Measurements from ENCODE around the gene RAB11FIP5.
"Not testable (repeated sequence)": the region's sequence is repeated elsewhere in the genome, so short reads cannot be mapped to it uniquely, and the experiment has no call there.

RAB11FIP5 gene, protein sequence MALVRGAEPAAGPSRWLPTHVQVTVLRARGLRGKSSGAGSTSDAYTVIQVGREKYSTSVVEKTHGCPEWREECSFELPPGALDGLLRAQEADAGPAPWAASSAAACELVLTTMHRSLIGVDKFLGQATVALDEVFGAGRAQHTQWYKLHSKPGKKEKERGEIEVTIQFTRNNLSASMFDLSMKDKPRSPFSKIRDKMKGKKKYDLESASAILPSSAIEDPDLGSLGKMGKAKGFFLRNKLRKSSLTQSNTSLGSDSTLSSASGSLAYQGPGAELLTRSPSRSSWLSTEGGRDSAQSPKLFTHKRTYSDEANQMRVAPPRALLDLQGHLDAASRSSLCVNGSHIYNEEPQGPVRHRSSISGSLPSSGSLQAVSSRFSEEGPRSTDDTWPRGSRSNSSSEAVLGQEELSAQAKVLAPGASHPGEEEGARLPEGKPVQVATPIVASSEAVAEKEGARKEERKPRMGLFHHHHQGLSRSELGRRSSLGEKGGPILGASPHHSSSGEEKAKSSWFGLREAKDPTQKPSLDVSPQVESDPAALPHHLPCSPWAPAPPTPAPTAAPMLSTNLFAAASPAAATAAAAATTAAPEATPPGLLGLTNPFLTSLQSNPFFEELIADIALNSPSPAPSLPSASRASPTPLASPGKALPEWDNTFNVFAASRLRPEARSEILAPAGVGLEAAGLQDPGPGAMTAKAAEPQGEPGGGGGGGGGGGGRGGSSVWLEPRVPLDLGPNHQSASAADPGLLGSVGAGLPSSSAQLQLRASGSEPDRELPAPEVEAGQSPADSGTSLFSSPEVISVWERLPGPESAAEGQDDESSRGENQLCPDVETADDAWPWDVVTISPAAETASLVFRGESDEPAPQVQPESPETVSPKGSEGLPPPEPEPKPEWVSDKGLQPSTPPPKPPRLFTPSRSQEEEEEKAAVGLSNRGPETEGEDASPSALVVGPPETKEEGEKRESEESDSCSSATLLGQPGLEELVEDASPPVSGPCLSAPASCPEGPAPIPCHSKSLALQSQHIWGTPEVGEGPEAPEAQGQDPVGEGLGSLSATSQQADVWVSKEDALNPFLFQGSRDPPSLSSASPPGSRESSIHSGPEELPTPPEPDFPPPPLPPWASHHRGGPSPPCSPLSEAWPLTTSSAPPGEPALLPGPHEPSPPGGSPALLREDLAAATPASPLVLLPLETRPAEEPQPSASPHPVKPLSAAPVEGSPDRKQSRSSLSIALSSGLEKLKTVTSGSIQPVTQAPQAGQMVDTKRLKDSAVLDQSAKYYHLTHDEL (N-terminal part only)

DNA sequence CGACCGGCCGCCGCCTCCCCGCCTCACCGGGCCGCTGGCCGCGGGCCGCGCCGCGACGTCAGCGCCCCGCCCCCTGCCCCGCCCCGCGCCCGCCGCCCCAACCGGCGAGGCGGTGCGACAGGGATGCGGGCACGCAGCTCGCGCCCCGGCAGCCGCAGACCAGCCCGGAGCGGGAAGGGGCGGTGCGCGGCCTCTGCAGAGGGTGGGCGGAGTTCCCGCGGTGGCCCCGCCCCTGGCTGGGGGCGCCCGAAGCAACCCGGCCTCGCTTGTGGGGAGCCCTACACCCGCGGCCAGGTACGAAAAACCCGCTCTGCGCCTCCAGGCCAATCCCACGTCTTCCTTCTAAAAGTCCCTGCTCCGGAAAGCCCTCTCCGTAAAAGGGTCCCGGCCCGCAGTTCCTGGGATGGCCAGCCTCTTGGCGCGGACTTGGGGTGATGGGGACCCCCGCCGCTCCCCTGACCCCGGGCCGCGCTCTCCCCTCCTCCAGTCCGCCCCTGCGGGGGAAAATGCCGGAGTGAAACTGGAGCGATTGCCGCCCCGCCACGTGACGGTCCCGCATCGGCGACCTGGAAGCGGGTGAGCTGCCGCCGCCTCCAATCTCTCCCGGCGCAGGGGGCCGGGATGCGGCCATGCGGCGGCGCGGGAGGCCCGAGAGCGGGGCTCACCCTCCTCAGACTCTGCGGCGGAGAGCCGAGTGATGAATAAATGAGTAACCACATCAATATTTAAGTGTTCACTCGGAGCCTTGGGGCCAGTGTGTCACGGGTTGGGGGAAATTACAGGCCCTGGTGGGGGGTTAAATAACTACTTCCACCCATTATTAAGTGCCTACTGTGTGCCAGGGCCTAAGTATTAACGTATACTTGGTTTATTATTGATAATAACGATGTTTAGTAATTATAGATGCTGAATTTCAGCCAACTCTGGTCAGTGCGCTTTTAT, at the start of gene RAB11FIP5:
Gene RAB11FIP5, minus strand, starts transcription at position 36 of the 942 bp plus-strand sequence. CDS start 171 bp downstream, outside the sequence.
- intact Hi-C loops (cut with DNase I), result no loop called here
- peak; percentile 53 to 97 (median 79) for DNase-seq

DNA sequence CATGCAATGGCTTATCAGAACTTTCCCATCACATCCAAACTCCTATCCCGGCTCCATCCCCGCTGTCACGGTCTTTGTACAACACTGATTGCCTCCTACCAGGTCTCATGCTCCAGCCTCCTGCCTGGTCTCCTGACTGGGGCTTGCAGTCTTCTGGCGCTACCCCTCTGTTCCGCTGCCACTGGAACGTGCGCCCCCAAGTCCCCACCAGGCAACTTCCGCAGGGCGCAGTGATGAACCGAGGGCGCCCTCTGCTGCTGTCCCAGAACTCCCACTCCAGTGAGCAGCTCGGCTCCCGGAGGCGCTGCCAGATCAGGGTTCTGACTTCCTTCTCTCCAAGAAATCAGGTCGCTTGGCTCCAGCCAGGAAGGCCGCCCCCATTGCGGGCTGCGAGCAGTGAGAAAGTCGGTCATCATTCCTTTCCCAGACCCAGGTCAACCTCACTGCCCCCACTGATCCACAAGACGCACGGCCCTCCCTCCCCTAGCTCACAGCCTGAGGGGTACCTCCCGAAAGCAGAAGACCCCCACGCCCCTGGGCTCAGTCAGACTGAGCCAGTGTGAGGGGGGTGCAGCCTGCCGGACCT, 43.9 kb upstream of the RAB11FIP5 start:
- peak; percentile 58 to 96 (median 76) for DNase-seq
- intact Hi-C loops (cut with DNase I), result loop anchor here (2.0 kb wide), 1 partner anchor 70 kb away; no protein-coding TSS in a partner anchor

DNA sequence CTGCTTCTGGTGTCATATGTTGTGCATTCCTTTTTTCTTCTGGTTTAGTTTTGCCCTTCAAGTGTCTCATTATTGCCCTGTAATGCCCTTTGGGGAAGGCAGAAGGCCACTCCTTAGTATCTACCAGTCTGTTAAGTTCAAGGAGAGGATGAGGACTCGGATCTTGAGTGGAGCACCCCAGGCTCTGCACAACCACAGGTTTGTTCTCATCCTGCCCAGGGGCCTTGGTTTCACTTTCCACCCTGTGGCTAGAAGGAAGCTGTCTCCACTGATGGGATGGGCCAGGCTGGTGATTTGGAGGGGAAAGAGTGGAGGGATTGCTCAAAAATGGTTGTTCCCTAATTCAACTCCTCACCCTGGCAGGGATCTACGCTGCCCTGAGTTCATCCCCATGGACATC, 30.2 kb upstream of the RAB11FIP5 start:
- intact Hi-C loops (cut with DNase I), result no loop called here
- peak in 1 of 10 donors; percentile 30 for DNase-seq

DNA sequence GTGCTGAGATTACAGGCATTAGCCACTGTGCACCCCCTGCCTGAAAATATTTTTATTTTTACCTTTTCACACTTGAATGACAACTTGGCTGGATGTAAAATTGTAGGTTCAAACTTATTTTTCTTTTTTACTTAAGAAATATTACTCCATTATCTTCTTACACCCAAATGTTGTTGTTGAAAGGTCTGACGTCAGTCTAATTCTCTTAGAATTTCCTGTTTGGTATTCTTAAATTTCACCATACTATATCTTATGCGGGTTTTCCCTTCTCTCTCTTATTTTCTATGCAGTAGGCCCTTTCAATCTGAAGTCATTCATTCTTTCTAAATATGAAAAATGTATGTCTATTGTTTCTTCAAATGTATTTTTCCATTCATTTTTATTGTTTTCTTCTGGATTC, 29.1 kb upstream of the RAB11FIP5 start:
- DNase-seq, result no peak
- intact Hi-C loops (cut with DNase I), result no loop called here

DNA sequence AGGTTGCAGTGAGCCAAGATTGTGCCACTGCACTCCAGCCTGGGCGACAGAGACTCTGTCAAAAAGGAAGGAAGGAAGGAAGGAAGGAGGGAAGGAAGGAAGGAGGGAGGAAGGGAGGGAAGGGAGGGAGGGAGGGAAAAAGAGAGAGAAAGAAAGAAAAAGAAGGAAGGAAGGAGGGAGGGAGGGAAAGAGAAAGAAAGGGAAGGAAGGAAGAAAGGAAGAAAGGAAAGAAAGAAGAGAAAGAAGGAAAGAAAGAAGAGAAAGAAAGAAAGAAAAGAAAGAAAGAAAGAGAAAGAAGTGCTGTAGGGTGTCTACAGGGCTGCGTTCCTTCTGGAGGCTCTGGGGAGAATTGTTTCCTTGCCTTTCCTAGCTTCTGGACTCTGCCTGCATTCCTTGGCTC, 22.5 kb upstream of the RAB11FIP5 start:
- no peak for DNase-seq
- intact Hi-C loops (cut with DNase I), result no loop called here

DNA sequence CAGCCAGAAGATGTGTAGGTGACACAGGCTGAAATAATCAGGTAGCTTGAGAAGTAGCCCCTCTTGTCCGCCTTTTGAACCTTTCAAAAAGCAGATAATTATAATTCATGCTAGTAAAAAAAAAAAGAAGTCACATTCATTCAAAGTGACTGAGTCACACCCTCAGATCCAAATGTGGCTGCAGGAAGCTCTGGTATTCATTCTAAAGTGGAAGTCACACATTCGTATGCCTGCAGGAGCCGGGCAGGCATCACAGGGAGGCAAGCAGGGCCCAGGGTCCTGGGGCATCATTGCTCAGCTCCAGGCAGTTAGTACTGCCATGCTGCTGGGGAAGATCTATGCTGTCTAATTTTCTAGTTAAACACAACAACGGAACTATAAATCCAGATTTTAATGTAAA, 21.7 kb upstream of the RAB11FIP5 start:
- no peak for DNase-seq
- intact Hi-C loops (cut with DNase I), result no loop called here

DNA sequence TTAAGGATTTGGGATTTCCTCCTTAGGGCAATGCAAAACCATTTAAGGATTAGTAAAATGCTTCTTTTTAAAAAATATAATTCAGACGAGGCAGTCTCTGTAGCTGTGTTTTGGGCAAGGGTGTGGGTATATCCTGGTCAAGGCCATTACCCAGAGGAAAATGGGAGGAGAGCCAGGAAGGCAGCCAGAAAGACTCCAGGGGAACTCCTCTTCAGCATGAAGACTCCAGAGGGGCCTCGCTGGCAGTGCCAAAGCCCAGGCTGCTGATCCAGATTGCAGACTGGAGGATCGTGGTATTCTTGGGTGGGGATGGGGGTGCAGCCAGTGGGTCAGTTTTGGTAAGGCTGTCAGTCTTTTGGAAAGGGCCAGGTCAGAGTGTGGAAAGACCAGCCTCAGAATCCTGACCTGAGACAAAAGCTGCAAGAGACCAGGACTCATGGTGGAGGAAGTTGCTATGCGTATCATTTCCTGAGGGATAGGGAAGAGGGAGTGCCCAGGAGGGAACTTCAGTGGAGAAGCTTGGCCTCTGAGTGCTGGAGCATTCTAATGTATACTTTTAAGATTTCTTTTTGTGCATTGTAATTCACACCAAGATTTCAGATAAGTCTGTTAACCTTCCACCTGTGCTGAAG, 20.9 kb upstream of the RAB11FIP5 start:
- intact Hi-C loops (cut with DNase I), result no loop called here
- DNase-seq, result no peak

DNA sequence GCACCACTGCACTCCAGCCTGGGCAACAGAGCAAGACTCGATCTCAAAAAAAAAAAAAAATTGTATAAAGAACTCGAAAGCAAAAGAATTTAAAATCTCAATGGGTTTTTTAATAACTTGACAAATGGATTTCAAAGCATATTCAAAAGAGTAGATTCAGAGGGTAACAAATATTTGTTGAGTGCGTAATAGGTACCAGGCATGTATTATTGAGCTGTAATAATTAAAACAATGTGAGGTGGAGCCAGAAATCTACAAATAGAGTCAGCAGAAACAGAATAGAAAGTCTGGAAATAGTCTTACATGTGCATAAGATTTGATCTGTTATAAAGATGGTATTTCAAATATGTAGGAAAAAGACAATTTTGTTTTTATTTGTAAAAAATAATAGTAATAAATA, 19.1 kb upstream of the RAB11FIP5 start:
- no peak for DNase-seq
- intact Hi-C loops (cut with DNase I), result no loop called here

DNA sequence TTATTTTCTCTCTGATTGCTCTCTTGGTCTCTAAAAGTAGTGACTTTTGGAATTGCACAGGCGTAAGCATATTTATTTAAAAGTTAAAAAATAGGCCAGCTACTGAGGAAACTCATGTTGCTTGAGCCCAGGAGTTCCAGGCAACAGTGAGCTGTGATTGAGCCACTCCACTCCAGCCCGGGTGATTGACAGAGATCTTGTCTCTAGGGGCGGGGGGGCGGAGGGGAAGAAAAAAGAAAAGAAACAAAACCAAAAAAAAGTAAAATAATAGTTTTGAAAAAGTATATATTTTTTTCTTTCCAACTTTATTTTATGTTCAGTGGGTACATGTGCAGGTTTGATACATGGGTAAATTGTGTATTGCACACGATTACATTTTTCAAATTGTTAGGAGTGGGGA, 18.0 kb upstream of the RAB11FIP5 start:
- no peak for DNase-seq
- intact Hi-C loops (cut with DNase I), result no loop called here

DNA sequence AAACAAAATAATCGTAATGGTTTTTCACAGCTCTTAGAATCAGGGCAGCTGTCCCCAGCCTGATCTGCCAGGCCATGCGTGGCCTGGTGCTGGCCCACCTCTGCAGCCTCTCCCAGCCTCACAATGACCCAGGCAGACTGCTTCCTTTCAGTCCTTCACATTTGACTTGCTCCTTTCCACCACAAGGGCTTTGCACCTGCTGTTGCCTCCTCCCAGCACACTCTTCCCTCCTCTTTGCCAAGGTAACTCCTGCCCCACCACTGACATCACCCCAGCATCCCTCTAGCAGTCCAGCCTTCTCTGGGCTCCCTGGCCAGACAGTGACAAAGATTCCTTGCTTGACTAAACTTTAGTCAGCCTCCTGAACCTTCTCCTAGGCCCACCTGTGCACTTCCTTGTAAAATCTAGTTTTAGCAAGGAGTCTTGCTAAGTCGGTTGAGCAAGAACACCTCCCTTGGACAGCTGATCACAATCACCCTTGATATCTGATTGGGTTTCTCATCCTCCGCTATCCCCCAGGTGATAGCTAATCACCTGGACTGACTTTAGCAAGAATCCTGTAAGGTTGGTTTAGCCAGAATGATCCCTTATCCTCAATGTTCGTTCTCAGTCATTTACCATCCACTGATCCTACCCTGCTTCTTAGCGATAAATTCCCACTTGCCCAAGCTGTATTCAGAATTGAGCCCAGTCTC, 16.2 kb upstream of the RAB11FIP5 start:
- intact Hi-C loops (cut with DNase I), result no loop called here
- DNase-seq, result no peak

DNA sequence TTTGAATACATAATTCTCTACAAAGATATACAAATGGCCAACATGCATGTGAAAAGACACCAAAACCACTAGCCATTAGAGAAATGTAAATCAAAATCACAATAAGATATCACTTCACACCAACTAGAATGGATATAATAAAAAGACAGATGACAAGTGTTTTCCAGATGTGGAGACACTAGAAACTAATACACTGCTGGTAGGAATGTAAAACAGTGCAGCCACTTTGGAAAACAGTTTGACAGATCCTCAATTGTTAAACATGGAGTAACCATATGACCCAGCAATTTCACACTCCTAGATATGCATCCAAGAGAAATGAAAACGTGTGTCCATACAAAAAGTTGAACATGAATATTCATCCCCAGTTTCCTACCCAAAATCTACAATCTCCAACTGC, 9.8 kb upstream of the RAB11FIP5 start:
- DNase-seq, result no peak
- intact Hi-C loops (cut with DNase I), result no loop called here

DNA sequence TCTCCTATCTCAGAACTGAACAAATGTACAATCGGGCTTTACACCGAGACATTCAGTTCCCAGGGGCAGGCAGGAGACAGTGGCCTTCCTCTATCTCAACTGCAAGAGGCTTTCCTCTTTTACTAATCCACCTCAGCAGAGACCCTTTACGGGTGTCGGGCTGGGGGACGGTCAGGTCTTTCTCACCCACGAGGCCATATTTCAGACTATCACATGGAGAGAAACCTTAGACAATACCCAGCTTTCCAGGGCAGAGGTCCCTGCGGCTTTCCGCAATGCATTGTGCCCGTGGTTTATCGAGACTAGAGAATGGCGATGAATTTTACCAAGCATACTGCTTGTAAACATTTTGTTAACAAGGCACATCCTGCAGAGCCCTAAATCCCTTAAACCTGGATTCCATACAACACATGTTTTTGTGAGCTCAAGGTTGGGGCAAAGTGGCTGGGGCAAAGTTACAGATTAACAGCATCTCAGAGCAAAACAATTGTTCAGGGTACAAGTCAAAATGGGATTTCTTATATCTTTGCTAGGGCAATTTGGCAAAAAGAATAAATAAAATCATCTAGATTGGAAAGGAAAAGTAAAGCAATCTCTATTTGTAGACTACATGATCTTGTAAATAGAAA, 7.0 kb upstream of the RAB11FIP5 start:
- DNase-seq; intact Hi-C loops (cut with DNase I): not testable (repeated sequence)

DNA sequence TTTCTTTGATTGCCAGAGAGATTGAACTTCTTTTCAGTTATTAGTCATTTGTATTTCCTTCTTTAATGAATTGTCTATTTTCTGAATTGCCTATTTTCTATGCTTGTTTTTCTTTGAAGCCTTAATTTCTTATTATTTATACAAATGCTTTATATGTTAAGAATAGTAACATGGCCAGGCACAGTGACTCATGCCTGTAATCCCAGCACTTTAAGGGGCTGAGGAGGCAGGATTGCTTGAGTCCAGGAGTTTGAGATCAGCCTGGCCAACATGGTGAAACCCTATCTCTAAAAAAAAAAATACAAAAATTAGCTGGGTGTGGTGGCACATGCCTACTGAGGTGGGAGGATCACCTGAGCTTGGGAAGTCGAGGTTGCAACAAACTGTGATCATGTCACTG, 4.7 kb upstream of the RAB11FIP5 start:
- intact Hi-C loops (cut with DNase I), result no loop called here
- no peak for DNase-seq

DNA sequence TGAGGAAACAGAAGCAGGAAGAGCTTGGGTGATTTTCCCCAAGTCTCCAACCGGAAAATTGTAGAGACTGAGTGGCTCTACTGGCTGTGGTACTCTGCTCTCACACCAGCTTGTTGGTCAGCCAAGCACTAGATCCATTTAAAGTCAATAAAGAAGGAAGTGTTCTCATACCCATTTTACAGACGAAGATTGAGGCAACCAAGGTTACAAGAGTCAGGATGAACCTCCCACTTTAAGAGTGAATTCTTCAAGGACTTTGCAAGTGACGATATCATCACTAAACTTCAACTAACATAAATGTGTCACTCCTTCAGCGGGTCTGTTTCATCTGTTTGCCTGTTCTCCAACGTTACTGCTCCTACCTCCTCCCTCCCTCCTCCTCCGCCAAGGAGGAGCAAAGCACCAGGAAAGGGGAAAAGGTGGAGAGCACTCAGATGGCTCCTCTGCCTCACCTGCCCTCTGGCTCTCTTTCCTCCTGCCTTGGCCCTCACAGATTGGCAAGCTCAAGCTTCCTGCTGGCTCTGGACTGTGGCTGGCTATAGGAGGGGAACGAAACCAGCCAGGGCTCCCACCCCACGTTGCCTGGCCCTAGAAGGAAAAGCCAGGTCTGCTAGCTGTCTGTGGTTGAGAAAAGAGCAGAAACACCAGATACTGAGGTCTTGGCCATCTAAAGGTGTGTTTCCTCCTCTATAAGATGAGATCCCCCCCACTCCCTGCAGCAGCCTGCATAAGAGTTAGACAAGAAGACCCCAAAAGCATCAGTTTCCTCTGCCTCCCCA, 3.6 kb upstream of the RAB11FIP5 start:
- no peak for DNase-seq

DNA sequence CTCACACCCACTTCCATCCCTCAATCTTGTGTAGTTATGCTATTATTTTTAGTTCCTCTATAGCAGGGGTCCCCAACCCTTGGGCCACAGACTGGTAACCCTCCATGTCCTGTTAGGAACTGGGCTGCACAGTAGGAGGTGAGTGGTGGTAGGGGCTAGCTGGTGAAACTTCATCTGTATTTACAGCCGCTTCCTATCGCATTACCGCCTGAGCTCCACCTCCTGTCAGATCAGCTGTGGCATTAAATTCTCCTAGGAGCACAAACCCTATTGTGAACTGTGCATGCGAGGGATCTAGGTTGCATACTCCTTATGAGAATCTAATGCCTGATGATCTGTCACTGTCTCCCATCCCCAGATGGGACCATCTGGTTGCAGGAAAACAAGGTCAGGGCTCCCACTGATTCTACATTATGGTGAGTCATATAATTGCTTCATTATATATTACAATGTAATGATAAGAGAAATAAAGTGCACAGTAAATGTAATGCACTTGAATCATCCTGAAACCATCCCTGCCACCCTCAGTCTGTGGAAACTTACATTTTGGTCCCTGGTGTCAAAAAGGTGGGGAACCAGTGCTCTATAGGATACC, 1.6 kb upstream of the RAB11FIP5 start:
- DNase-seq, result no peak
- intact Hi-C loops (cut with DNase I), result no loop called here

More for the DNA sequence above, 3.6 kb upstream of the RAB11FIP5 start:
- intact Hi-C loops (cut with DNase I), result no loop called here
